NT2/D1 (cell line): ENCODE data around the gene FAM117A.

Experiments used
- SUZ12 ChIP-seq: IDR thresholded peaks from 2 replicates; pipeline ENCODE4 v1.6.1; 2011; ENCODE audit not compliant: insufficient read length, insufficient read depth; ENCODE audit errors: extremely low read depth
- YY1 ChIP-seq: IDR thresholded peaks from 2 replicates; pipeline ENCODE4 v1.6.1; 2011; ENCODE audit not compliant: insufficient read length, insufficient read depth

GRCh38 chr17:49756323-49757150 is 7.4 kb downstream of the FAM117A start:
- no peak for TF ChIP-seq YY1
- TF ChIP-seq SUZ12 = no peak
